COR-L47 (cell line): ENCODE data around the gene BST1.

Experiments used
- DNase-seq: peaks from one replicate; lab custom pipeline; 2025; lab: John Stamatoyannopoulos, UW

Gene BST1

DNA sequence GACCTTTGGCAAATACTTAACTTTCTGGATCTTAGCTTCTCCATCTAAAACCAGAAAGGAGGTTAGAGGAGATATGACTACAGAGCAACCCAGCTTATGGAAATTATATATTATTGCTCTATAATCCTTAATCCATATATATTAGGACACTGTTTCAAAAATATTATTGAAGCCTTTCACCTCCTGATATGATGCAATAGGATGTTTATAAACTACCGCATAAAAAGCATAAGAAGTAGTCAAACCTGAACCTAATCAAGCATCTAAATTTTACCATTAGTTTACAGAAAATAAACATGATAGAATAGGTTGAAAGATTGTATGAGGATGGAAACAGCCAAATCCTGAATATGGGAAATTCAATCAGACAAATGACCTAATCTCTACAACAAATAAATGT lies 26.8 kb upstream of the BST1 start:
- no peak for DNase-seq

DNA sequence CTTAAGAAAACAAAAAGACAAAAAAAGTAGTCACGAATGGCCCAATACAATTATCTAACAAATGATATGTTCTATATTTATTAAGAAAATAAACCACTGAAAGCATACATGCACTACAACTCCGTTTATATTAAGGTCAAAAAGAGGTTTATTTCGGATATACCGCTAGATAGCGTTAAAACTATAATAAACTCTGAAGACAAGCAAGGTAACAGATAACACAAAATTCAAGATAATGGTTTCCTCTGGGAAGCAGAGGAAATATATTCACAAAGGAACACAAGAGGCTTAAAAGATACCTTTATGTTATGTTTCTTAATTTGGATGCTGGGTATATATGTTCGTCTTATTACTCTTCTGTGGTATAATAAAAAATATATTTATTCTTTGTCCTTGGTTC lies 26.0 kb upstream of the BST1 start:
- DNase-seq, result no peak

DNA sequence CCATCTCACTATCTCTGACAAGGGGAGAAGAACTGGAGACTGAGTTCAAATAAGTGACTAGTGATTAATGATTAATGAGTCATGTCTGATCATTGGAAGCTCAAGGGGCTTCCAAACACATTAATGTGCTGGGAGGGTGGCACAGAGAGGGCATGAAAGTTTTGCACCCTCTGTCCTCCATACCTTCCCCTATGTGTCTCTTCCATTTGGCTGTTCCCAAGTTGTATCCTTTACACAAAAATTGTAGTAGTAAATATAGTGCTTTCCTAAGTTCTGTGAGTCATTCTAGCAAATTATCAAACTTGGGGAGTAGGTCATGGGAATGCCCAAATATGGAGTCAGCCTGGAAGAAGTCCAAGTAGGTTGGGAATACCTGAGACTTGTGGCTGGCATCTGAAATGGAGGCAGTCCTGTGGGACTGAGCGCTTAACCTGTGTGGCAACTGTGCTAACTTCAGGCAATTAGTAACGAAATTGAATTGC lies 25.3 kb upstream of the BST1 start:
- peak; percentile 23 for DNase-seq

DNA sequence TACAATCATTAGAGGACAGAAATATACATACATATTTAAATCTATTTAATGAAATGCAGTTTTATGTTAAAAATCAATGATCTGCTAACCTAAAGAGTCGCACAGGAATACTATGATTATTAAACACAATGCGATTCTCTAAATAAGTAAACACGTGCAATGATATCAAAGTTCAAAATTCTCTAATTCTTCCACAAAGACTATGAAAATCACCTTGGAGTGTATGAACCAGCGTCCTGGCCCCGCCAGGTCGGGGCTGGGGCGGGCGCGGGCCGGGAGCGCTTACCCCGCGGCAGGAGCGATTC lies 21.8 kb upstream of the BST1 start:
- DNase-seq, result no peak

DNA sequence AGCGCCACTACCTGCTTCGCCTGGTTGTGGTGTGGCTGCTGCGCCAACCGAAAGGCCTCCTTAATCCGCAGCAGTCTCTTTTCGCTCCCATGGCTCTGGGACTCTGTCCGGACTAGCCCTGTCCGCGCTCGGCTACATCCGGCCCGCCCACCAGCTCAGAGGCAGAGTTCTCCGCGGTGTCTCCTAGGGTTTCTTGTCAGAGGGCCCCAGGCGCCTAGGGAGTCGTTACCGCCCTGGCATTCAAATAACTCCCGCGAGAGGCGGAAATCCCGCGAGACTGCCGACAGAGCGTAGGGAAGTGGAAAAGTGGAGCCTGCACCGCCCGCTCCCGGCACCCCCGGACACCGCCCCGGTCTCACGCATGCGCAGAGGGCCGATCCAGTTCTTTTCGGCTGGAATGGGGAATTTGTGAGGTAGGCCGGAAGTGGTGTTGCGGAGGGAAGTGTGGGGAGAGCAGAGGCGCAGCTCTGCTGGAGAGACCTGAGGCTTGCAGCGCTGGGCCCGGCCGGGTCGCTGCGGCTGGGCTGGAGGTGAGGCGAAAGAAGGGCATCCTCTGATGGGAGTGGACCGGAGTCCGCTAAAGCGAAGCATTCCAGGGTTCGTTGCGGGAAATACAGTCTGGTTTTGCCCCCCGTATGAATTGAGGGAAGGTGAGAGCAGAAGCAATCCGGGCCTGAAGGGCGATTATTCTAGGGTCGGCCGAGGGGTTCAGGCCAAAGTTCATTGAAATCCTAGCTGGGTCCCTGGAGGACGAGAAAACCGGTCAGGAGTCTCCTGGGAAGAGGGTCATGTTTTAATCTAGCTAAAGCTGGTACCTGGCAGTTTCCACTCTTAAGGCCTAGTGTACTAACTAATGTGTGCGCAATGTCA lies 21.3 kb upstream of the BST1 start, which contains the start of gene FAM200B:
Gene FAM200B, plus strand, starts transcription at position 456 of the 870 bp plus-strand sequence. CDS start 5,151 bp downstream, outside the sequence.
- peak; percentile 98 for DNase-seq

DNA sequence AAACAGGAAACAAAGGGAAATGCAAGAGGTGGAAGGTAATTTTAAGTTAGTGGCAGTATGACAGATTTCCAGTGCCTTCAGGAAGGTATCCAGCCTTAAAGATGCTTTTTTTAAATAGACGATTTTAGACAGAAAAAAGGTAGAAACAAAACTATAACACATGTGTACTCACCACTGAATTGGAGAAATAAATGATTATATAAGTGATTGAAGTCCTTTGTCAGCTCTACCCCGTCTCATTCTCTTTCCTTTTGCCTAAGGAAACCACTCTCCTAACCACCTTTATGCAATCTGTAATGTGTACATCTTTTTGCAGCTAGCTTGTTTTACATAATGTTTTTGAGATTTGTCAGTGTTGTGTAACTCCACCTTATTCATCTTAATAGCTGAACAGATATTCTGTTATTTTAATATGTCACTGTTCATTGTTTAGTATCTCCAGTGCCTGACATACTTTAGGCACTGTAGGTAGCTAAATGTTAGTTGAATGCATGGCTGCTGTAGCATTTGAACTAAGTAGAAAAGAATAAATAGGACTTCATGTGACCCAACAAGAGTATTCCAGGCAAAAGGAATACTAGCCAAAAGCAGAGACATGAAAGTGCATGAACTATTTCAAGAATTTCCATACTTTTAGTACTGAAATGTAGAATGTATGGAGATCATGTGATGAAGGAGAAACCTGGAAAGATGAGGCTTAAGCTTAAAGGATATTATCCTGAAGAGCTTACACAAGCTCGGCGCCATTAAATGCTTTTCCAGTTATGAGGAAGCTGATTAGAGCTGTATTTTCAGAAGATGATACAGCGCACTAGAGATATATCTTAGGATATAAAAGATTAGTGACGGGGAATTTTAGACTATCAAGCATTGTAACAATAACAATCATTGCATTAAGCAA lies 20.4 kb upstream of the BST1 start:
- no peak for DNase-seq

DNA sequence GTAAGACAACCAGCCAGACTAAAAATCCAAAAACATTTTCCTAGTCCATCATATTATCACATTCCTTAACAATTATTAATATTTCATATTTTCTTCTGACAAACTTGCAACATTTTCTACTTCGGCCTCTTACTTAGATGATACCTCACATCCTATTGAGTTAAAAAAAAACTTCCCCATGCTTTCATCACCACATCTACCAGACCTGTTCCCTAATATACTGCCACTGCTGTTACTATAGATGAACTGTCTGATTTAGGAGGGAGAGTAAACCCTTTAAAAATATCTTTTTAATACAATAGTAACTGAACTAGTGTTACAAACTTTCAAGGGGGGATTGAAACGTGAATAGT lies 19.7 kb upstream of the BST1 start:
- DNase-seq, result no peak

DNA sequence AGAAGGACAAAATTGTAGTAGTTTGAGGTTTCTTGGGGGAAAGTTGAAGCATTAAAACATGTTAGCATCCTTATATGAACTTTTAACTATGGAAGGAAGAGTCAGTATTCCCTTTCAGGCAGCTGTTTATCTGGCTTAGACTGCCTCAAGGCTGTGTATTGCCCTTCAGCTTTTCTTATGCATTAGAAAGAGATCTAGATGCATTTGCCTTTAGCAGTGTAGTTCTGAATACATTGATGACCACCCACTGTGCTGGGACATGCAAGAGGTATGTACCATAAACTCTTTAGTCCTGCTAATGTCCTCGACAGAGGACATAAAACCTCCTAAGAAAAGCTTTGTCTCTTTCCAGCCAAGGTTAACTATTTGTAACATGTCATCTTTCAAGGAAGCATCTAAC lies 18.4 kb upstream of the BST1 start:
- DNase-seq, result no peak

DNA sequence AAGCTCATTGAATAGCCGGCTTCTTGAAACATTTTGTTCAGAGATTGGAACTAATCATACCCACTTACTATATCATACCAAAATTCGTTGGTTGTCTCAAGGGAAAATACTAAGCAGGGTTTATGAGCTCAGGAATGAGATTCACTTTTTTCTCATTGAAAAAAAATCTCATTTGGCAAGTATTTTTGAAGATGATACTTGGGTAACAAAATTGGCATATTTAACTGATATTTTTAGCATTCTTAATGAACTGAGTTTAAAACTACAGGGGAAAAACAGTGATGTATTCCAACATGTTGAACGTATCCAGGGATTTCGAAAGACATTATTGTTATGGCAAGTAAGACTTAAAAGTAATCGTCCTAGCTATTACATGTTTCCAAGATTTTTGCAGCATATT lies 14.8 kb upstream of the BST1 start:
- DNase-seq, result no peak

DNA sequence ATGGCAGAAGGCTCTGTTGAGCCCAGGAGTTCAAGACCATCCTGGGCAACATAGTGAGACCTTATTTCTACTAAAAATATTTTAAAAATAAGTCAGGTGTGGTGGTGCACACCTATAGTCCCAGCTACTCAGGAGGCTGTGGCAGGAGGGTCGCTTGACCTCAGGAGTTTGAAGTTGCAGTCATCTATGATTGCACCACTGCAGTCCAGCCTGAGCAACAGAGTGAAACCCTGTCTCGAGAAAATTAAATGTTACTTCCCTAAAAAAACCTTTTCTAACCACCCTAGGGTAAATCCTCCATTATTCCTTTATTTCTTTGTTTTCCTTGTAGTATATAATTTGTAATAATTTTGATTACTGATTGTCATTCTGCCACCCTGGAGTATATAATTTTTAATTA lies 13.3 kb upstream of the BST1 start:
- DNase-seq, result no peak

DNA sequence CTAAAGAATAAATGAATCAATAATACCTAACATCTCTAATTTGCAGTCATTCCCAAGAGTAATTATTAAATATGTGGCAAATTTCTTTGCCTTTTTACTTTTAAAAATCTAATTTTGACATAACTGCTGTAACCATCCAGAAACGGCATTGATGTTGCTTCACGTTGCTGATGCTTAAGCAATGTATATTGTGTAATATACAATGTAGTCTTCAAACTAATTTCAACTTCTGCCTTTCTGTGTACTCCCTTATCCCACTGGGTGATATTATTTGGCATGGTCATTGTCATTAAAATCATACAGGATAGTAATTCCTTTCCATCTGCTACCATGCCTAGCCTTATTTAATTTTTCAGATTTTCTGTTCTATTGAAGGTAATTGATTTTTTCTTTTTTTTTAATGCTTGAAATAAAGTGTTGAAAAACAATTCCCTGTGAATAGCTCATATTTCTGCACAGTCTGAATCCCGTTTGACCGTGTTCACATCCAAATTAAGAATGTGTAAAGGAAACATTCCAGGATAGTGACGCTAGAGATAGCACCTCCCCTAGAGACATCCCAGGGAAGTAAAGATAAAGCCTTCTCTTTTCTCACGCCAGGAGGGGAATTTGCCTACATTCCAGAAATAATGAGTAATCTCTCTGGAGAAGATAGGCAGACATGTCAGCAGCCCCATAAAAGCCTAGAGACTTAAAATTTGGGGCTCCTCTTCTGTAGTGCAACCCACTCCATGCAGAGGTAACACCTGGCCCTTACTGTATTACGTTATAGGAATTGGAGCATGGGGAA lies 12.7 kb upstream of the BST1 start:
- DNase-seq, result no peak

DNA sequence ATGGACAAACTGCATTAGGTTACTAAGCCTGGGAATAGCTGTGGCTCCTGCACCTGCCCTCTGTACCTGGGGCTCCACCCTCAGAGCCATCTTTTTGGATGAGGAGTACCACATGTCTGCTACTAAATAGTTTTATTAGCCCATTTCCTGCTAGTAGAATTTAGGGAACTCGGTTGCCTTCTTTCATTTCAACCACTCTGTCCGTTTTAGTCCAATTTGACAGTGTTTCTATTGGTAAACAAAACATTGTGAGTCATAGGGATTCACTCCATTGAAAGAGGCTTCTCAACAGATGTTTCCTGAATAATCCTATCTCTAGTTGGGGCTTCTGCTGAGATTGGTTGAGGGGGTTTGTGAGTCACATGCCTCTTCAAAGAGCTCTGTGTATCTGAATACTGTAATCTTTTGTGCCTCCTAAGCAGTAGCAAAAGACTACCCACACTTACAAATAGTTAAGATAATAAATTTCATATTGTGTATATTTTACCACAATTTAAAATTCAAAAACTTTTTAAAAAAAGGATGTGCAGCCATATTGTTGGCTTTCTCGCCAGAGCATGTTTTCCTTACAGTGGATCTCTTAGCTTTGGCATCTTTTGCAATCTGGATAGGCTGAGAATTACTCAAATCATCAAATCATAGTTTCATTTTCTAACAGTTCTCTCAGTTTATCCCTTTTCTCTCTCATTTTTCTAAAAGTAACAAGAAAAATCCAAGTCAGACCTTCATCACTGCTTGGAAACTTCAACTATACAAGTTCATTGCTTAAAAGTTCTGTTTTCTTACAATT lies 11.3 kb upstream of the BST1 start:
- no peak for DNase-seq

DNA sequence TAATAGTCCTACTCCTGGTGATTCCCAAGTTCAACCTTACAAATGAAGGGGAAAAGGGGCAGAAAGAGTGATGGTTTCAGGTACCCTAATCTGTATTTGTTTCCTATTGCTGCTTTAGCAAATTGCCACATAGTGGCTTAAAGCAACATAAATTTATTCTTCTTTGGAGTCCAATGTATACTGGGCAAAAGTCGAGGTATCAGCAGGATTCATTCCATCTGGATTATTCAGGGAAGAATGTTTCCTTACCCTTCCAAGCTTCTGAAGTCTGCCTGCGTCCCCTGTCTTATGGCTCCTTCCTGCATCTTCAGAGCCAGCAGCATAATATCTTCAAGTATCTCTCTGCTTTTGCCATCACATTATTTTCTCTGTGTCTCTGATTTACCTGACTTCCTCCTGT lies 10.3 kb upstream of the BST1 start:
- no peak for DNase-seq

DNA sequence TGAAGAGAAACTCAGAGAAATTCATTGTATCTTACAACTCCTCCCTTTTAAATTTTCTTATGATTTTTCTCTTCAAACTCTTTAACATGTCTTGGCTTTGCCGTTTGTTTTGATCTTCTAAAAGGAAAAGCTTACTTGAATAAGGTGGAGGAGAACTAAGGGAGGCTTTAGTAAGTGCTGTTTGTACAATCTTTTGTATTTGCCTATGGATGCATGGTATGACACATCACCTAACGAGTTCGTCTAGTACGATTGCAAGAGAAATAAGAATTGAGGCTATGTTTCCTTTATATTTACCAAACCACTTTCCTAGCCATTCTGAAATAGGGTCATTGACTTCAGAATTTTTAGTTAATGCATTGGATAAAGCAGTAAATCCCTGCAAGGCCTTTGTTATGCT lies 8.4 kb upstream of the BST1 start:
- DNase-seq, result no peak

DNA sequence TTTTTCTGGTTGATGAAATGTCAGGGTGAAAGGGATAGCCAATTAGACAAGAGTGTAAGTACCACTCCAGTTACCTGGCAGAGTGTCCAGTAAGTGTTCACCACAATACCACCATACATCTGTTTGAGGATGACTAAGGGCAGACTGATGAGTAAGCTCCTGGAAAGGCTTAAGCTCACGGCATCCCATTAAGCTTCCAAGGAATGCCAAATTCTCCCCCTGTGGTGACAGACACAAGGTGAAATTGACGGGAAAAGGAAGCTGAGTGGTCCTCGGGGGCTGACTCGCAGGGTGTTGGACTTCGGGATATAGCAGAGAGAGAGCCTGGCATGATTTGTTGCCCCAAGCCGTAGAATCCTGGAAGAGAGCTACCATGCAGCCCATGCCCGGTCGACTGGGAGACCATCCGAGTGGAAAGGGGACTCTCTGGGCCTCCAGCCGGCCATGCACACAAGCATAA lies 7.6 kb upstream of the BST1 start:
- DNase-seq, result no peak

DNA sequence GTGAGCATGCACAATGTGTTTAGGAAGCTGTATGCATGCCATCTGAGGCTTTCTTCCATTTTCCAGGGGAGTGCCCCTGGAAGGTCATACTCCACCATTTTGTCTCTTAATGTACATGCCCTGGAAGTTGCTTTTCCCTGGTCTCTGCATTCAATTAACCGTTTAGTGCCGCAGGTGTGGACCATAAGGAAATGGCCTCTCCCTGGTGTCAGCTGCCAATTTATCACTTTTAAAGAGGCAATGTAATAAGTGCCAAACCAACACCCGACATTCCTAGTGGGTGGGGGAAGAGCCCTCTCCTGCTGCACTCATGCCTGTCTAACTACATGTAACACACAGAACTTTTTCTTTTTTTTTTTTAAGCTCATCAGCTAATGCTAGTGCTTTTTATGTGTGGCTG lies 7.1 kb upstream of the BST1 start:
- DNase-seq, result no peak

DNA sequence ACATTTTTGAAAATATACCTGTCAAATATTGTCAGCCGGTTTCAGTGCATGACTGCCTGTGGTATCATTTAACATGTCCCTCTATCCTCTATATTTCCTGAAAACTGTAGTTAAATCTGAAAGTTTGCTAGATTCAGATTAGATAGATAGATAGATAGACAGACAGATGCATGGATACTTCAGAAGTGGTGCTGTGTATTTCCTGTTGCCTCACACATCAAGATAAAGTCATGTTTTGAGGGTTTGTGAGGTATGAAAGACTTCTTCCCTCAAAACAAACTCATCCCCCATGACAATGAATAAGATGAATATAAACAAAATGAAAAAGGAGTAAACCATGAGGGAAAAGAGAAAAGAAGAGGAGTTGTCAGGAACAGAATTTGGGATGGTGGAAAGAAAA lies 6.0 kb upstream of the BST1 start:
- DNase-seq, result no peak

DNA sequence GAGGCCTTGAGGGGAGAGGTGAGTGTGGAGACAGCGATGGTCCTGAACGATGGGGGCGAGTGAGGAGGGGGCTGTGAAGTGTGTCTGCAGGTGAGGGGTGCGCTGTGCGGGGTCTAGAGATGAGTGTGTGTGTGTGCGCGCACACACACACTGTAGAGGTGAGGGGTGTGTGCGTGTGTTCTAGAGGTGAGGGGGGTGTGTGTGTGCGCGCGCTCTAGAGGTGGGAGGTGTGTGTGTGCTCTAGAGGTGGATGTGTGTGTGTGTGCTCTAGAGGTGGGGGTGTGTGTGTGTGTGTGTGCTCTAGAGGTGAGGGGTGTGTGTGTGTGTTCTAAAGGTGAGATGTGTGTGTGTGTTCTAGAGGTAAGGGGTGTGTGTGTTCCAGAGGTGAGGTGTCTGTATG lies 574 bp downstream of the BST1 start:
- no peak for DNase-seq

DNA sequence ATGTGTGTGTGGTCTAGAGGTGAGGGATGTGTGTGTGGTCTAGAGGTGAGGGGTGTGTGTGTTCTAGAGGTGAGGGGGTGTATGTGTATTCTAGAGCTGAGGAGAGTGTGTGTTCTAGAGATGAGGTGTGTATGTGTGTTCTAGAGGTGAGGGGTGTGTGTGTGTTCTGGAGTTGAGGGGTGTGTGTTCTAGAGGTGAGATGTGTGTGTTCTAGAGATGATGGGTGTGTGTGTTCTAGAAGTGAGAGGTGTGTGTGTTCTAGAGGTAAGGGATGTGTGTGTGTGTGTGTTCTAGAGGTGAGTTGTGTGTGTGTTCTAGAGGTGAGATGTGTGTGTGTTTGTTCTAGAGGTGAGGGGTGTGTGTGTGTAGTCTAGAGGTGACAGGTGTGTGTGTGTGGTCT lies 1.3 kb downstream of the BST1 start:
- DNase-seq, result no peak

DNA sequence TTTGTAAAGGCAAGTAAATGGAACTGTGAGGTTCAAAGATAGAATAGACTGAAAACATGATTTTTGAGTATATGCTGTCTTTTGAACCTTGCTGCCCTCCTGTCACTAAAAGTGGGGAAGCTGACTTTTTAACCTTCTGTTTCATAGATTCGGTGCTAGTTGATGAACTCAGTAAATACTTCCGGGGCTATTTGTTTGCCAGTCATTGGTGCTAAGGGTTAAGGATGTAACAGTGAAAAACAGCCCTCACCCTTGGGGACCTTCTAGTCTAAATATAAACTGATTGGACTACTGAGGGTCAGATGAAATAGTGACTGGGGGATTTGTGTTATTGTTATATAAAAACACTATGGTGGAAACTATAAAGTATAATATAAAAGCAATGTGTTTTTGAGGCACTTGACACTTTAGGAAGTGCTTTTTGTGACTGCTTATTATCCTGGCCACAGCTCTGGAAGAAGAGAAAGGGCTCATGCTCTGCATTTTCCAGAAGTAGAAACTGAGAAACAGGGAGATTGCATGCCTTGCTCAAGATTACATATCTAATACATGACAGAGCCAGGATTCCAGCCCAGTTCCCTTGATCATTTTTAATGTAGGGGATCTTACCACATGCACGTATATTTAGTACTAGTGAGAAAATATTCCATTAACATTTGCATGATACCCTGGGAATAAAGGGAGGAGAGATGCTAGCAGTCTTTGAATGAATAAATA lies 3.9 kb downstream of the BST1 start:
- no peak for DNase-seq

DNA sequence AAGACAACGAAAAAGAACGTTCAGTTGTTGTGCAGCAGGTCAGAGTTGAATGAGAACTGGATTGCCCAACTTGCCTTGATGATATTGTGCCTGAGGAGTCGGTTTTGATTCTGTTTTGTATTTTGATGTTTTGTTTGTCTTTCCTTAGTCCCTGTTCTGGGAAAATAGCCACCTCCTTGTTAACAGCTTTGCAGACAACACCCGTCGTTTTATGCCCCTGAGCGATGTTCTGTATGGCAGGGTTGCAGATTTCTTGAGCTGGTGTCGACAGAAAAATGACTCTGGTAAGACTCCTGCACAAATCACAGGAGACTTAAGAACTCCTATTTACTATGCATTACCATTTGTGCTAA lies 4.5 kb downstream of the BST1 start:
- no peak for DNase-seq
